Hepatocyte (in vitro differentiated cells): ENCODE data around the gene MYO1D.

Source experiments
- EZH2 ChIP-seq: fragments of 200-600 bp; sonication (generic); IDR thresholded peaks from 2 replicates; pipeline ENCODE4 v1.6.1; 2016; ENCODE audit warnings: antibody characterized with exemption, mild to moderate bottlenecking, borderline replicate concordance
- EZH2phosphoT487 ChIP-seq: fragments of 200-600 bp; sonication (generic); IDR thresholded peaks from one replicate; pipeline ENCODE4 v1.6.1; 2018; ENCODE audit warnings: antibody characterized with exemption, mild to moderate bottlenecking, low read depth, moderate library complexity; ENCODE audit not compliant: unreplicated experiment, severe bottlenecking
- TF ChIP-seq, protein P1 (sequence below): fragments of 200-600 bp; sonication (generic); IDR thresholded peaks from 2 replicates; pipeline ENCODE4 v1.5.1; 2016; ENCODE audit warnings: antibody characterized with exemption, mild to moderate bottlenecking; ENCODE audit not compliant: poor library complexity

- TF ChIP-seq, protein P1, sequence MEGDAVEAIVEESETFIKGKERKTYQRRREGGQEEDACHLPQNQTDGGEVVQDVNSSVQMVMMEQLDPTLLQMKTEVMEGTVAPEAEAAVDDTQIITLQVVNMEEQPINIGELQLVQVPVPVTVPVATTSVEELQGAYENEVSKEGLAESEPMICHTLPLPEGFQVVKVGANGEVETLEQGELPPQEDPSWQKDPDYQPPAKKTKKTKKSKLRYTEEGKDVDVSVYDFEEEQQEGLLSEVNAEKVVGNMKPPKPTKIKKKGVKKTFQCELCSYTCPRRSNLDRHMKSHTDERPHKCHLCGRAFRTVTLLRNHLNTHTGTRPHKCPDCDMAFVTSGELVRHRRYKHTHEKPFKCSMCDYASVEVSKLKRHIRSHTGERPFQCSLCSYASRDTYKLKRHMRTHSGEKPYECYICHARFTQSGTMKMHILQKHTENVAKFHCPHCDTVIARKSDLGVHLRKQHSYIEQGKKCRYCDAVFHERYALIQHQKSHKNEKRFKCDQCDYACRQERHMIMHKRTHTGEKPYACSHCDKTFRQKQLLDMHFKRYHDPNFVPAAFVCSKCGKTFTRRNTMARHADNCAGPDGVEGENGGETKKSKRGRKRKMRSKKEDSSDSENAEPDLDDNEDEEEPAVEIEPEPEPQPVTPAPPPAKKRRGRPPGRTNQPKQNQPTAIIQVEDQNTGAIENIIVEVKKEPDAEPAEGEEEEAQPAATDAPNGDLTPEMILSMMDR: no peak
- TF ChIP-seq EZH2phosphoT487: no peak
- no peak for TF ChIP-seq EZH2
Measured at GRCh38 chr17:32882029-32882428, 5.1 kb upstream of the MYO1D start.
